ENCODE results near the gene ATXN2L.

DNA sequence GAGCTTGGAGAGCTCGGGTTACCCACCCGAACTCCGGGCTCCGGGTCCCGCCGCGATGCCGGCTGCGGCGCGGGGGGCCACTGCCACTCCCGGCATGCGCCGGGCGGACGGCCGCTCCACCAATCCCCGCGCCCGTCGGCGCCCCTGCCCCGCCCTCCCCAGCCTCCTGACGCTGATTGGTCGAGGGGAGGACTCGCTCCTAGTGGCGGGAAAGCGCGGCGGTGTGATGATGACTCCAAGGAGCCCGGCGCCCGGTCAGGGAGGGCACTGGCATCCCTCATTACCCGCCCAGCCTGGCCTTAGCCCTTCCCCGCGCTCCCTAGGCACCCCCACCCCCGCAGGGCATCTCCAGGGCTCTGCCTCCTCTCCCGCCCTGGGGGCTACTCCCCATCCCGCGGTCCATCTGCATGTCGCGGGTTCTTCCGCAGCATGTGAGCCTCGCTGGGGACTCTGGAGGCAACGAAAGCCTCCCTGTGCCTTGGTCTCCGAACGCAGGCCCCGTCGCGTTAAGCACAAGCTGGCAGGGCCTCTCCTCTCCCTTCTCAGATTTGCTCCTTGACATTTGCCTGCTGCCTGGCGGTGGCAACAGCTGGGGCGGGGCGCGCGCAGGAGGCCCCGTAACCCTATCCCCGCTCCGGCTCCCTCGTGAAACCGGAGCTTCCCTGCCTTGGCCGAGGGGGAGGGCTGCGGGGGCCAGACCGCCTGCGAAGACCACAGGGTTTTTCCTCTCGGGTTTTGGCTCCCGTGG lies 57.2 kb downstream of the ATXN2L start:
- TF ChIP-seq CTCF (IDR thresholded peaks at IDR 0.05): no peak
- no peak for TF ChIP-seq EZH2 (IDR thresholded peaks at IDR 0.05)

All from neural progenitor cell (in vitro differentiated cells).